AG04450 (cell line): Measurements from ENCODE around the gene ERLIN1. TPM values are rescaled to one million over a fixed set of nuclear protein-coding genes. Genes with fewer than 3 reads are reported as not detected.

Source experiments
- CTCF ChIA-PET: fragments of 300-600, 350-600 bp; formaldehyde crosslinking; extraction: SDS; loops from one replicate; lab custom pipeline; 2022; ENCODE audit warnings: antibody characterized with exemption, inconsistent platforms; lab: Charles Lee
- POLR2A ChIA-PET: fragments of 350-600 bp; formaldehyde crosslinking; extraction: SDS; loops from one replicate; lab custom pipeline; 2021; ENCODE audit warnings: antibody characterized with exemption, inconsistent platforms; lab: Yijun Ruan, JAX
- DNase-seq: peaks from one replicate; pipeline ENCODE4 v3.0.0-alpha.2; 2011; ENCODE audit warnings: low read depth, low spot score
- H3K27ac ChIP-seq: one replicate; pipeline ENCODE4 v1.5.1; 2012; ENCODE audit warnings: low read depth, low read length, control low read depth
- H3K27me3 ChIP-seq: one replicate; pipeline ENCODE4 v1.6.0; 2012; ENCODE audit warnings: low read length; ENCODE audit not compliant: control insufficient read depth, insufficient read depth
- H3K4me3 ChIP-seq: 2 replicates; pipeline ENCODE4 v1.5.1; 2011; ENCODE audit warnings: mild to moderate bottlenecking, low read depth, low read length, control low read depth
- H3K9me3 ChIP-seq: 2 replicates; pipeline ENCODE4 v1.5.1; 2012; ENCODE audit warnings: low read length; ENCODE audit not compliant: control insufficient read depth, insufficient read depth
- polyA minus RNA-seq: library from RNA; depleted of rRNA, polyadenylated mRNA; stranded (reverse); fragments of >200 nt; gene quantifications from 2 replicates; pipeline ENCODE4 v1.2.3, GENCODE V29; 2011; rRNA and poly(A)+ RNA removed
- polyA plus RNA-seq: library from polyadenylated mRNA; depleted of rRNA; stranded (reverse); fragments of >200 nt; gene quantifications from 2 replicates; pipeline ENCODE4 v1.2.3, GENCODE V29; 2011; rRNA removed
- TF ChIP-seq, protein P1 (sequence below): IDR thresholded peaks from 2 replicates; pipeline ENCODE4 v1.5.1; 2011; ENCODE audit warnings: low read depth, low read length, control low read depth, inconsistent platforms

Gene ERLIN1
- polyA plus RNA-seq, result 40.4 and 50.1 TPM in 2 replicates
- 15.9 and 25.8 TPM in 2 replicates for polyA minus RNA-seq

- TF ChIP-seq, protein P1, sequence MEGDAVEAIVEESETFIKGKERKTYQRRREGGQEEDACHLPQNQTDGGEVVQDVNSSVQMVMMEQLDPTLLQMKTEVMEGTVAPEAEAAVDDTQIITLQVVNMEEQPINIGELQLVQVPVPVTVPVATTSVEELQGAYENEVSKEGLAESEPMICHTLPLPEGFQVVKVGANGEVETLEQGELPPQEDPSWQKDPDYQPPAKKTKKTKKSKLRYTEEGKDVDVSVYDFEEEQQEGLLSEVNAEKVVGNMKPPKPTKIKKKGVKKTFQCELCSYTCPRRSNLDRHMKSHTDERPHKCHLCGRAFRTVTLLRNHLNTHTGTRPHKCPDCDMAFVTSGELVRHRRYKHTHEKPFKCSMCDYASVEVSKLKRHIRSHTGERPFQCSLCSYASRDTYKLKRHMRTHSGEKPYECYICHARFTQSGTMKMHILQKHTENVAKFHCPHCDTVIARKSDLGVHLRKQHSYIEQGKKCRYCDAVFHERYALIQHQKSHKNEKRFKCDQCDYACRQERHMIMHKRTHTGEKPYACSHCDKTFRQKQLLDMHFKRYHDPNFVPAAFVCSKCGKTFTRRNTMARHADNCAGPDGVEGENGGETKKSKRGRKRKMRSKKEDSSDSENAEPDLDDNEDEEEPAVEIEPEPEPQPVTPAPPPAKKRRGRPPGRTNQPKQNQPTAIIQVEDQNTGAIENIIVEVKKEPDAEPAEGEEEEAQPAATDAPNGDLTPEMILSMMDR, result 0 out of 2 replicates have a peak, but pooled peaks have one; percentile 12
- Histone ChIP-seq H3K4me3 (peak within 1 kb of the TSS; percentile 90), H3K9me3 (no peaks in the 10 kb centered on the region), H3K27ac (peak within 1 kb of the TSS; percentile 77), H3K27me3 (no peaks in the 10 kb centered on the region)
- CTCF ChIA-PET, result interaction anchor here (1.2 to 3.4 kb wide), 5 partner anchors 42 to 340 kb away, joined by 3 to 24 read pairs (median 5); no protein-coding TSS in a partner anchor
- peak; percentile 63 for DNase-seq
- POLR2A ChIA-PET, result no interaction called here
These were observed at the start of gene ERLIN1 for GRCh38 chr10:100185364-100186252. Gene ERLIN1, minus strand, starts transcription at chr10:100186029. Its CDS starts 403 bp downstream, at chr10:100185626.

GRCh38 chr10:100232101-100232500 lies 46.3 kb upstream of the ERLIN1 start:
- peak; percentile 16 for DNase-seq

GRCh38 chr10:100229819-100230422 lies 44.1 kb upstream of the ERLIN1 start:
- Histone ChIP-seq H3K4me3 (peak overlapping the region; percentile 65), H3K27me3 (no peaks in the 10 kb centered on the region), H3K9me3 (no peaks in the 10 kb centered on the region), H3K27ac (peak overlapping the region; percentile 21)
- DNase-seq, result no peak
- ChIA-PET CTCF (interaction anchor here (1.5 kb wide), 1 partner anchor 184 kb away, joined by 3 read pairs; no protein-coding TSS in a partner anchor), POLR2A (no interaction called here)
- TF ChIP-seq, protein P1, result no peak

More at GRCh38 chr10:100232101-100232500, 46.3 kb upstream of the ERLIN1 start:
- no peaks in the 10 kb centered on the region for H3K9me3 ChIP-seq
- ChIA-PET POLR2A (no interaction called here), CTCF (no interaction called here)
- H3K27ac ChIP-seq, result no peak overlapping the region
- H3K27me3 ChIP-seq, result no peaks in the 10 kb centered on the region
- TF ChIP-seq, protein P1, result no peak
- H3K4me3 ChIP-seq, result no peak overlapping the region

- Histone ChIP-seq H3K27me3 (no peaks in the 10 kb centered on the region), H3K9me3 (no peaks in the 10 kb centered on the region), H3K27ac (no peak overlapping the region), H3K4me3 (no peak overlapping the region)
- TF ChIP-seq, protein P1, result no peak
- POLR2A ChIA-PET, result no interaction called here
- CTCF ChIA-PET, result interaction anchor here (0.6 kb wide), 1 partner anchor 492 kb away, joined by 3 read pairs; the partner anchor contains the start of genes COX15 and CUTC
- no peak for DNase-seq
These were observed 38.0 kb upstream of the ERLIN1 start for GRCh38 chr10:100223879-100224278.

- Histone ChIP-seq H3K4me3 (no peak overlapping the region), H3K27me3 (no peaks in the 10 kb centered on the region), H3K27ac (no peak overlapping the region), H3K9me3 (no peaks in the 10 kb centered on the region)
- ChIA-PET POLR2A (no interaction called here), CTCF (no interaction called here)
- TF ChIP-seq, protein P1, result no peak
- no peak for DNase-seq
These were observed 36.7 kb upstream of the ERLIN1 start for GRCh38 chr10:100222529-100222928.
